Glutamatergic neuron (in vitro differentiated cells): ENCODE measurements around the gene ADAP2. TPM values are rescaled to one million over a fixed set of nuclear protein-coding genes. Genes with fewer than 3 reads are reported as not detected.

Experiments used
- DNase-seq: peaks from one replicate; pipeline ENCODE4 v3.0.0; 2022
- H3K27ac Mint-ChIP-seq: one replicate; pipeline ENCODE4 v1.8.0; 2020; ENCODE audit warnings: mild to moderate bottlenecking, mixed read lengths, inconsistent platforms; ENCODE audit not compliant: unreplicated experiment
- H3K27me3 Mint-ChIP-seq: one replicate; pipeline ENCODE4 v1.8.0; 2020; ENCODE audit warnings: mild to moderate bottlenecking, moderate library complexity, mixed read lengths, inconsistent platforms; ENCODE audit not compliant: unreplicated experiment
- H3K36me3 Mint-ChIP-seq: one replicate; pipeline ENCODE4 v1.8.0; 2020; ENCODE audit warnings: mild to moderate bottlenecking, mixed read lengths, inconsistent platforms; ENCODE audit not compliant: unreplicated experiment
- H3K4me1 Mint-ChIP-seq: one replicate; pipeline ENCODE4 v1.8.0; 2020; ENCODE audit warnings: mild to moderate bottlenecking, low read depth, mixed read lengths, inconsistent platforms; ENCODE audit not compliant: unreplicated experiment
- H3K4me3 Mint-ChIP-seq: one replicate; pipeline ENCODE4 v1.8.0; 2020; ENCODE audit warnings: mild to moderate bottlenecking, mixed read lengths, inconsistent platforms; ENCODE audit not compliant: unreplicated experiment
- H3K9me3 Mint-ChIP-seq: one replicate; pipeline ENCODE4 v1.8.0; 2020; ENCODE audit warnings: mild to moderate bottlenecking, moderate library complexity, mixed read lengths, inconsistent platforms; ENCODE audit not compliant: unreplicated experiment
- CTCF ChIP-seq: fragments of 200-600 bp; sonication (generic); IDR thresholded peaks from one replicate; pipeline ENCODE4 v1.5.0; 2021; ENCODE audit not compliant: partially characterized antibody, unreplicated experiment
- total RNA-seq: library from RNA; stranded (reverse); fragmentation: NEBNext Ultra II Directional; extraction: Animal tissue kit (Norgen Biotek cat#: 25700); gene quantifications from one replicate; pipeline ENCODE4 v1.2.1, GENCODE V29; 2021; ENCODE audit not compliant: unreplicated experiment

ADAP2 gene
- total RNA-seq, 1 donor from 2014 or later, result 0.51 TPM

GRCh38 chr17:31004160-31004559, 82.4 kb downstream of the ADAP2 start:
- Mint-ChIP-seq H3K27me3 (peaks cover 4% of the 10 kb centered on the region), H3K9me3 (no peaks in the 10 kb centered on the region), H3K4me3 (no peak overlapping the region), H3K4me1 (no peaks in the 10 kb centered on the region), H3K27ac (no peak overlapping the region), H3K36me3 (peaks cover 4% of the 10 kb centered on the region)
- TF ChIP-seq CTCF, result no peak
- no peak for DNase-seq

GRCh38 chr17:31007695-31008373, 86.1 kb downstream of the ADAP2 start:
- no peak overlapping the region for H3K27ac Mint-ChIP-seq
- no peaks in the 10 kb centered on the region for H3K9me3 Mint-ChIP-seq
- H3K4me1 Mint-ChIP-seq, result no peaks in the 10 kb centered on the region
- no peak for TF ChIP-seq CTCF
- H3K27me3 Mint-ChIP-seq, result peaks cover 7% of the 10 kb centered on the region
- no peak for DNase-seq
- H3K4me3 Mint-ChIP-seq, result peak overlapping the region; percentile 53
- peaks cover 4% of the 10 kb centered on the region for H3K36me3 Mint-ChIP-seq

- no peaks in the 10 kb centered on the region for H3K9me3 Mint-ChIP-seq
- peaks cover 4% of the 10 kb centered on the region for H3K36me3 Mint-ChIP-seq
- peak overlapping the region; percentile 82 for H3K4me3 Mint-ChIP-seq
- peaks cover 7% of the 10 kb centered on the region for H3K27me3 Mint-ChIP-seq
- no peak overlapping the region for H3K27ac Mint-ChIP-seq
- peak; percentile 62 for DNase-seq
- H3K4me1 Mint-ChIP-seq, result no peaks in the 10 kb centered on the region
- no peak for TF ChIP-seq CTCF
Measured at GRCh38 chr17:31008374-31009041, 86.8 kb downstream of the ADAP2 start.

Other genes with a start within 250 kb of the ADAP2 start
- 9.0 TPM for gene CRLF3, start 97.3 kb upstream of the ADAP2 start, total RNA-seq
- gene ATAD5, start 90.0 kb upstream of the ADAP2 start, total RNA-seq, result 6.4 TPM
- gene TEFM, start 15.7 kb upstream of the ADAP2 start, total RNA-seq, result 12.8 TPM
- 0.59 TPM for gene RNF135, start 49.1 kb downstream of the ADAP2 start, total RNA-seq
- gene NF1, start 173.0 kb downstream of the ADAP2 start, total RNA-seq, result 87.6 TPM